CD4-positive, alpha-beta T cell treated with Interleukin-15 for 4 hours (primary cell): ENCODE measurements around the gene VEGFD.

Source experiments
- DNase-seq: peaks from one replicate; pipeline ENCODE4 v3.0.0-alpha.2; 2020; ENCODE audit warnings: low spot score

Gene VEGFD

GRCh38 chrX:15301924-15302323 lies 82.3 kb downstream of the VEGFD start:
- no peak for DNase-seq

- no peak for DNase-seq
Measured at GRCh38 chrX:15299941-15300851, 84.0 kb downstream of the VEGFD start.

GRCh38 chrX:15298780-15299179 lies 85.4 kb downstream of the VEGFD start:
- DNase-seq, result no peak

- DNase-seq, result no peak
Measured at GRCh38 chrX:15298201-15298600, 86.0 kb downstream of the VEGFD start.
